GM18861 (cell line): Measurements from ENCODE around the gene MTUS2.

Experiments used
- ATAC-seq: cut with Tn5 transposase; IDR thresholded peaks from one replicate; pipeline ENCODE4 v1.9.1; 2021; ENCODE audit not compliant: unreplicated experiment

Gene MTUS2

DNA sequence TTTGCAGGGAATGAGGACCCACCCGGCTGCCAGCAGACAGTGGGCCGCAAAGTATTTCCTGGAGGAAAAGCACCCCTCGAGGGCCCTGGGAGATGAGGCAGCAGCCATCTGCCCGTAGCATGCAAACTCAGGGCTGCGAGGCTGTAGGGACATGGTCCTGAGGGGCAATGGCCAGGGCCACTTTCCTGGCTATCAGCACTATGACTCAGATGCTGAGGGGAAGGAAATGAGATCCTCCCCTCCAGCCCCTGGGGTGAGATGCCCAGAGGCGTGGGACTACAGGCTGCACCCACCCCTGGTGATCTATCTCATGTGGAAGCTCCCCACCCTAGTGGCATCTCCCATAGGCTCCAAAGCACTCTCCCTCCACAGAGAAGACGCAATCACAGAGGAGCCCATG is 695.2 kb downstream of the MTUS2 start:
- ATAC-seq, result no peak

DNA sequence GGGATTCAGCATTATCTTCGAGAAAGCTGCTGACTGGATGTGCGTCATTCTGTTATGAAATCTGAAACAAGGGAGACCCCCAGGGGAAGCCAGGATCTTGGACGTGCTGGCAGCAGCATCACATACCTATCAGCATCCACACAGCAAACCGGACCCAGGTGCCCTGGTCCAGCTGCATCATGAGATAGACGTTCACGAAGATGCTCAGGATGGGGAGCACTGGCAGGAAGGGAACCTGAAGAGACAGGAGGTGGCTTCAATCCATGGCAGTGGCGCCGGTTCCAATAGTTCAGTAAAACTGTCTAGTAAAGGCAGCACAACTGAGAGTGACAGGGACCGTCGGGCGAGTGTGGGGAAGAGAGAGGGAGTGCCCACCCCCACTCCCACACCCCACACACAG is 695.9 kb downstream of the MTUS2 start:
- ATAC-seq, result no peak

DNA sequence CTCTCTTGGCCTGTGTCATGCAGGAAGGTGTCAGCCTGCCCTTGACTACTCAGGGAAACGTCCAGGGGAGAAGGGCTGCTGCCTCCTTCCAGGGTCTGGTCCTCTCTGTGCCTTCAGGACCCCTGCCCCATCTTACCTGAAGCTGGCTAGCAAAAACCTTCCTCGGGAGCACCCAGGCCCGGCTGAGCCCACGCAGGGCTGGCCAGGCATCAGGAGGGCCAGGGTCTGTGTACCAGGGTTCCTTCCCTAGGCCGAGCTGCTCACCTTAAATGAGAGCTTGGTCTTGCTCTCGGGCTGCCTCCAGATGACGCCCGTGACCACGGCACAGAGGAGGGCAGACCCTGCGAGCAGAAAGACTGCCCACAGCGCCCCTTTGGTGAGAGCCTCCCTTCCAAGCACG is 696.7 kb downstream of the MTUS2 start:
- ATAC-seq, result no peak

DNA sequence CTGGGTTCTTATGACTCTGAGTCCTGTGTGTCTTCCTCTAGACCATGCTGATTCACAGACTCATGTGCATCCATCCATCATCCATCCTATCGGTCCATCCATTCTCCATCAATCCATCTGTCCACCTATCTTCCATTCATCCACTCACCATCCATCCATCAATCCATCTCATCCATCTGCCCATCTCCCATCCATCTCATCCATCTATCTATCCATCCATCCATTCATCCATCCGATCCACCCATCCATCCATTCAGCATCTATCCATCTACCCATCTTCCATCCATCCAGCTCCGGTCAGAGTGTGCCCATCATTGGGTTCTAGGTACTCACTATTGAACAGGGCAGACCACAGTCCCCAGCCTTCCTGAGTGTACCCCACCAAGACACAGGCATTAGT is 699.8 kb downstream of the MTUS2 start:
- no peak for ATAC-seq

DNA sequence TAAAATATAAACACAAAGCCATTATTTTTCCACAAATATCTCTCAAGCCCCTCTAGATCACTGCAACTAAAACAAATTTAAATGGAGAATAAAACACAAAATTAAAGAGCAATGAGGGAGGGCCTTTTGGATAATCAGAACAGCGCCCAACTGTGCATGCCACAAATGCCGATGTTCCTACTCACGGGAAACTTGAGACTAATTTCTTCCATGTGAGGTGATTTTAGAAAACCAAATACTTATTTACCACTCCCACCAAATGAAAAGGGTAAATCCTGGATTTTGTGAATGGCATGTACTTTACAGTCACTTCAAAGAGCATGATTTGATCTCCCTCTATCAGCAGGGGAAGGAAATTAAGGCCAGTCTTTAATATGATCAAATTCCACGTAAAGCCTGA is 700.5 kb downstream of the MTUS2 start:
- no peak for ATAC-seq

DNA sequence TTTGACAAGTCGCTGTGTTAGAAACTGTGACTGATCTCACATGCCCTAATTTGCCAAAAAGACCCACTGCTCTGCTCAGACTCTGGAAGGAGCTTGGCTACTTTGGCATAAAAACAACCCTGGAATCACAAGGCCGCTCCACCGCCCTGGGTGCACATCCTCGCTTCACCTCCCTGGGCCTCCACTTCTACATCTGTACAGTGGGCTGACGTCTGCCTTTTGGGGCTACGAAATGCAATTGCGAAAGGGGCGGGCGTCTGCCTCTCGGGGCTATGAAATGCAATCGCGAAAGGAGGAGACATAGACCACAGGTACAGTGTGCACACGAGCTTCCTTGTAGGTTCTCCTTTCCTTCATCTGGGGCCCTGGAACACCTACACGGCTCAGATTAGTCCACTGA is 701.2 kb downstream of the MTUS2 start:
- ATAC-seq, result no peak

DNA sequence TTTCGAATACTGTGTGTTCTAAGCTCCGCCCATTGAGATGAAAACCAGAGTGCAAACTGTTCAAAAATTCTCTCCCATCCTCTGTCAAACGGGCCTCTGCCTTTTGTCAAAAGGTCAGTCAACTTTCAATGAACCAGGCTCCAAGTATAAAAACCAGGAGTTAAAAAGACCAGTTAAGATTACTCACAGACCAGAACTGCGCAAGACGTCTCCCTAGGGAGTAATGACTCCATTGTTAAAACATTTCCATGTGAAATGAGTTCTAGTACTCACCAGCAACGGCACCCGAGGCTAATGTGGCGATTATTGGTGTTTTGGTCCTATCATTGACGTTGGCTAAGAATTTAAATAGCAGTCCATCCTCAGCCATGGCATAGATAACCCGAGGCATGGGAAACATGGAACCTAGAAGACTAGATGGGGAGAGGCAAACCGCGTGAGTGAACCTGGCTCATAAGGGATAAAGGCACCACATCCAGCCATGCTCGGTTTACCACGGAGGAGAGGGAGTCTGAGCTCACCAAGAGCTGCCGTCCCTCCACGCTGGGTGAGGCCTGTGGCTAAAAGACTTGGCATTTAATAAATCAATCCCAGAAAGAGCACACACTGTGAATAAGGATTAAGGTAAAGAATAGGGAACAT is 702.0 kb downstream of the MTUS2 start:
- ATAC-seq, result no peak

DNA sequence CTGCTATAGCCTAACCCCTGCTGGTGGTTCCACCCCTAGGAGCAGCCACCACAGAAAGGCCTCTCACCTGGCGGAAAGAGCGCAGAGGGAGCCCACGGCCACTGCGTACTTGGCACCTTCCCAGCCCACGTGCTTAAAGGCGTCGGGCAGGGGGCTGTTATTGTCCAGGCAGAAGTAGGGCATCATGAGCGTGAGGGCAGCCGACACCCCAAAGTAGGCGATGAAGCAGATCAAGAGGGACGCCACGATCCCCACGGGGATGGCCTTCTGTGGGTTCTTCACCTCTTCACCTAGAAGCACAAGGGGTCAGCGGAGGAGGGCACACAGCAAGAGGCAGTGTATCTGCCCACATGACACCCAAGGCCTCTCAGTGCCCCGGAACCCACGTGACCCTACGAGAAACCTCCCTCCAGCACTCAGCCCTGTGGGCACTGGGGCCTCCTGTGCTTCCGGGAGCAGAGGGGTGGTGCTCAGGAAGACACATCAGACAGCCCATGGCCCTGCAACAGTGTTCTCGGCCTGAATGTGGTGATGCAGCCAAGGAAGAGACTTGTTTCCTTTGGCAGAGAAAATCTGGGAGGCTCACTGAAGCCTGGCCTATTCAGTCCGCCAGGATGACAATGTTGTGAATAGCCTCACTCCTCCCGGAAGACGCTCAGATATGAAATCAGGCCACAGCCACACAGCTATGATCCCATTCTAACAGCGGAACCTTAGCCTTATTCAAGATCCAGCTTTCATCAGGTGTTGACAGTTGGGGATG is 703.2 kb downstream of the MTUS2 start:
- ATAC-seq, result no peak

DNA sequence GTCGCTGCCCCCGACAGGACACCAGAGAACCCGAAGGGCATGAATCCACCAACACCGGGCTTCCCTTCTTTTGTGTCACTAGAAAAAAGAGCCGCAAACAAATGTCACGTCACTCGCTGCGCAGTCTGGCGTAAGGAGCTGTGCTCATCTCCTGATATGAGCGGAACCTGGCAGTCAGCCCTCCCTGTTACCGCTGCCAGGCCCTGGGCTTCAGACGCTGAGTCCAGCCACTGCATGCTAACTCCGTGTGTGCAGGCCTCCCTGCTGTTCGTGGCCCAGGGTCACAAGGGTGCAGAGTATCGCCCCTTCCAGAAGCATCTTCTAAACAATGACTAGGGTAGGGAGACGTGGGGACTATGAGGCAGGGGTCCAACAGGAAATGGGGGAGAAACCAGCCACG is 704.0 kb downstream of the MTUS2 start:
- ATAC-seq, result no peak

DNA sequence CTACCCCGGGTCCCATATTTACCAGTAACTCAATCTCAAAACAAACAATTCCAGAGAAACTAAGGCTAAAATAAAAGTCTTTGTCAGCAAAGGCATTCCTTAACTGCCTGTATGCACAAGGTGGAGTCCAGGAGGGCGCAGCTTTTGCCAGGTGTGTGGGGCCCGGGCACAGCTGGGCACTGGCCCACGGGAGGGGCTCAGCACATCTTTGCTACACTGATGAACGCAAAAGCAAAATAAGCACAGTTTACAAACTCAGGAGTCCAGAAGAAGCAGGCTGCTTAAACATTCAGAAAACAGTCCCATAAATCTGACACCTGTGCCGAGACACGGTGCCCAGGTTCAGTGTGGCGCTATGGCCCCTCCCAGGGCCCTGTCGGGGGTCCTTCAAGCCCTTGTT is 704.5 kb downstream of the MTUS2 start:
- ATAC-seq, result no peak

DNA sequence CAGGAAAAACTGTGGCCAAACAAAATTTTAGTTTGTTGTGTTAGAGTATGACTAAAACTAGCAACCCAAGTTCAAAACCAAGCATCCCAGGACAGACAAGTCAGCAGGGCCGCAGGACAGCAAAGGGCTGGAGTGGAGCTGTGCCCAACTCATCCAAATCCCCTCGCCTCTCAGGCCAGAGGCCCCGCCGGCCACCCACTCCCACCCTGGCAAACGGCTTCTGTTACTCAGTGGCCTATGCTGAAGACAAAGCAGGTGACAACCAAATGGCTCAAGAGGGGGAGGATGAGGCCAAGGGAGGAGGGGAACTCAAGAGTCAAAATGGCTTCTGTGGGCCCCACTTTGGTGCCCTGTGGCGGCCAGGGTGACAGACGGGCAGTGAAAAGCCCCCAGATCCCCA is 705.6 kb downstream of the MTUS2 start:
- no peak for ATAC-seq

DNA sequence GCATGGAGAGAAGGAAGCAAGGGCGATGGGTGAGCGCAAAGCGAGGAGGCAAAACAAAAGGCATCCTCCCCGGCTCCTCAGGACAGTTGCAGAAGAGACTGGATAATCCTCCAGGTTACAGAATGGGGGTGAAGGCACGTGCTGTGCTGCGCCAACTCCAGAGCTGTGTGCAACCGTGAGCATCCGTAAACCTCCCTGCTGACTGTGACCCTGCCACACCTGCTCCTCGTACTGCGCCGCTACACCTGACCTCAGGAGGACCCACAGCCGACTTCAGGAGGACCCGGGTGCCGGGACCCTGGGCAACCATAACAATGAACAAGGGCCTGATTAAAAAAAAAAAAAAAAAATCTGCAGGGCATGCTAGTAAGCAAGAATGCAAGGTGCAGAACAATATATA is 706.6 kb downstream of the MTUS2 start:
- ATAC-seq, result no peak

DNA sequence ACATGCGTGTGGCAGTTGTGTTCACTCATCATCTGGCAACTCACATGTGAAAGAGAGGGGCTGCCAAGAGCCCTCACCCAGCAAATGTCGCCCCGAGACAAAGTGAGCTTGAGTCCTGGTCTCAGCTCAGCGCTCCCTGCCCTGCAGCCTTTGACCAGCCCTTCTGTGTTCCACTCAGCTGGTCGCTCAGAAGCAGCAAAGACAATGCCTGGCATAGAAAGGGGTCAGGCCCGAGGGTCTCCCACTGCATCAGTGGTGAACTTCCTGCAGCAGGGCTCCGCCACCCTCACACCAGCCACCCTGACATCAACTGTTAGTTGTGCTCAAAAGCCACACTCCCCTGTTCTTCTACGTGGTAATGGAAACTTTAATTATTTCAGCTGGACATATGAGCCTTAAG is 707.4 kb downstream of the MTUS2 start:
- no peak for ATAC-seq

DNA sequence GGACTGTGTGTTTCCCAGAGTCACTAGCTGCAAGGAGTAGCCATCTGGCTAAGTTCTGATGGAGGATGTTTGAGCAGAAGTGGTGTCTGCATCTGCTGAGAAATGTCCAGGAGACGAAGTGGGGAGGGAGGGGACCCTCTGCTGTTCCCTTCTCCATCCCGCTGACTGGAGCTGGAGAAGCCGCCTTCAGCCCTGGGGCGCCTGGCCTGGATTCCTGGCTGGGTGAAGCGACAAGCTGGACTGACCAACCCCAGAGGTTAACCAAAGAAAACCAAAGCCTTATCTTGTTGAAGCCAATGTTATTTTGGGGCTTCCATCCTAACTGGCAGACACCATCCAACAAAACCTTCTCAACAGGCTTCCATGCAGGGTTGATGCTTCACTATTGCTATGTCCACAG is 707.8 kb downstream of the MTUS2 start:
- ATAC-seq, result no peak

DNA sequence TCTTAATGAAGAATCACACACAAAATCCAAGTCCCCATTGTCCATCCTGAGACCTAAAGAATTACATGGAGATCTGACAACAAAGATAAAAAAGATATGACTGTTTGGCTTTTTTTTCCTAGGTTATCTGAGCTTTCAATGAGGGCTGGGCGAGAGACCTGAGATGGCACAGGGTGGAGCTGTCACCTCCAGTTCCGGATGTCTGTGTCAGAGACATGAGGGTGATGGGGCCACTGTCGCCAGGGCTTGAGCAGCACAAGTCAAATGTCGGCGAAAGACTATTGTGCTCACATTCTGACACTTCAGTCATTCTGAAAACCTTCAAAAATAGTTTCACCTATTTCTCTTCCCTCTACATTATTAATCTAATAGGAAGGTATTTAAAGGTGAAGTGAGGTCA is 709.6 kb downstream of the MTUS2 start:
- no peak for ATAC-seq

DNA sequence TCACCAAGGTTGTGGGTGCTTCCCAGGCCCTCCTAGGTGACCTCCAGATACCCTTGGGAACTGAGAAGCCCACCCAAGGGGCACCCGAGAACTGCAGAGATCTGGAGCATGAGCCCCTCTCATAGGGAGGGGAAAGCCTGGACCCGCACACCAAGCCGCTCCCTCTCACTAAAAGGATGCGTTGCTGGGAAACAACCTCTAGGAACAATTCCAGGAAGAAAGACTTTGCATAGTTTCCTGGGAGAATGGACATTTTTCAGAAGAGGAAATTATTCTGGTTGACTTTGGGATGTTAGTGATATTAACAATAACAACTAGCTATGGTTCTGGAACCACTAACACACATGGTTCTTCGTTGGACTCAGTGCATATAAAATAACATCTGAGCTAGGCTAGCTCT is 710.8 kb downstream of the MTUS2 start:
- ATAC-seq, result no peak

DNA sequence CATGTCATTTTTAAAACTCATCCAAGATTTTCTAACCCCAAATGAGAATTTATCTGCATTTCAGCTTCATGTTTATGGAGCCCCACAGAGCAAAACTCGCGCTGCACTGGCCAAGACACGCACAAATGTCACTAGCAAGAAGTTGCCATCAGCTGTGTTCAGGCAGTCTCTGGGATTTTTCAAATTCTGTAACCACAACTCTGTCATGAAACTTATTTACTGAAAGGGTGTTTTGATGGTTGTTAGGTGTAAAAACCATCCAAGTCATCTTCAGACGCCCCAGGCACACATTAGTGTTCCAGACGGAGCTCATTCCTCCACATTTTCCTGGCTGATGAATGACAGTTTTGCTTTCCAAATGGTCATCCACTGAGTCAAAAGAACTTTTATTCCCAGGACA is 712.0 kb downstream of the MTUS2 start:
- no peak for ATAC-seq

DNA sequence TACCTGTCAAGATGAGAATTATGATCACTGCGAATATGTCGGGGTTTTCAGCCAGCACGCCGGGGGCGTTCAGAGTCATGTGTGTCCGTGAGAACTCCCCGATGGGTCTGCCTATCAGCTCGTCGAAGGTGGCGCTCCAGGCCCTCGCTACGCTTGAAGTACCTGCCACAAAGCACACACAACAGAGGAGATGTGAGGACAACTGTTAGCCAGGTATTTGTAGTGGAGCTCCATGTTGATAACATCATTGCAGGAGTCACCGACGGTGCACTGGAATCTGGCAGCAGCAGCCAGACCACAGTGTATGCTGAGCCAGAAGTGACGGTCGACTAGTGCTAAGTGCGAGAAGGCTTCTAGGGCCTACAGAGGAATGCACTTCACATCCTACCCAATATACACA is 712.7 kb downstream of the MTUS2 start:
- ATAC-seq, result no peak

DNA sequence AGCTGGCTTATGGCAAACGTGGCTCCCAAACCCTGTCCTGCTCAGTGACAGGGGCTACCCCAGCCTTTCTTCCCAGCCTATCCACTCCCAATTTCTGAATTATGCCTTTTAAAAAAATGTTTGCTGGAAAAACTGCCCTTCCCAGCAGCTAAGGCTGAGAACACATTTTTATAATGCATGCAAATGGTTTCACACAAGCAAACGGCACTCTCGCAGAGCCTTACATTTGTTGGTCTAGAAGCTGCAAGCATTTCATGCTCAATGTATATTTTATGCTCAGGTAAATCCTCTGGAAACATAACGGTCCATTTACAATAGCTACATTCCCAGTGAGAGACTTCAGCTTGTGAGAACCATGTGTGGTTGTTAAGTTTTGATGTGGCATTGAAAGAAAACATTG is 713.9 kb downstream of the MTUS2 start:
- ATAC-seq, result no peak

DNA sequence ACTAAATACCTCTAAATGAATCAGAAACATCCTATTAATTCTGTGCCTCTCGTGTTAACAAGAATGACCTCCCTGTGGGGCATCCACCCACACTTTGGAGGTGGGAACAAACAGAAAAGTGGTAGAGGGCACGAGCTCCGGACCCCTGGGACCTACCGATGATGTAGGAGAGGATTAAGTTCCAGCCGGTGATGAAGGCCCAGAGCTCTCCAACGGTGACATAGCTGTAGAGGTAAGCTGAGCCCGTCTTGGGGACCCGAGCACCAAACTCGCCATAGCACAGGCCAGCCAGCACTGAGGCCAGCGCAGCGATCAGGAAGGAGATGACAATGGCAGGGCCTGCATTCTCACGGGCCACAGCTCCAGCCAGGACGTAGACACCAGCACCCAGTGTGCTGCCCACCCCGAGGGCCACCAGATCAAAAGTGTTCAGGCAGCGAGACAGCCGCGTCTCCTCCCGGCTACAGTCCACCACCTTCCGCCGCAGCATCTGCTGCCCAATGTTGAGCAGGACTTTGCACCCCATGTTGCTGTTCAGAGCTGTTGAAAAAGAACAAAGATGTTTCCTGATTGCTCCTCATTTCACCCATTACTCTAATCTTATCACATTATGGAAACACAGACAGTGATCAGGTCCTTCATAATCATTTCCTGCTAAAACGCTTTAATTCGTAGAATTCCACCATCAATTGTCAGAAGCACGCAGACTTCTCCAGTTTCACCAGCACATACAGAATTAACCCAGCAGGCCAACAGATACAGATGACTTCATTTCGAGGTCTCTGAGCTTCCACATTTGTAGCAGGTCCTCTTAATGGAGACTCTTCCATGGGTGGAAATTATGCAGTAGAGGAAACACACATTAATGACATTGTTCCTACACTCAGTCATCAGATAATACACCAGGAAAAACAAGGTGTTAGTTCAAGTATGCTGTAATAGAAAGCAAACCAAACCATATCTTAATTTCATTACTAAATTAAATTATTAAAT is 715.8 kb downstream of the MTUS2 start:
- ATAC-seq, result no peak

DNA sequence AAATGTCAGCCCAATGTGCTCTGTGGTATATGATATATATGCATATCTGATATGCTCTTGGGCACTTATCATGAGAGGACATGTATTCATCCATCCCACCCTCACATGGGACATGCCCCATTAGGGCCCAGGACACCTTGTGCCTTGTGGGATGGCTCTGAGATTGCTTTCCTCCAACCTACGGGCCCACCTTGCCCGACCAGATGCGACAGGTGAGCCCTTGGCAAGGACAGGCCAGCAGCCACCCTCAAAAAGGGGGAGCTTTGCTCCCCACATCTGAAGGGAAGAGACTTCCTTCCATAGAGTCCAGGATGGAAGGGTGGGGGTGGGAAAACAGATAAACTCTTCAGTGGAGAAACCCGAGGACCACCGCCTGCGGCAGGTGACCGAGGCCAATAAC is 716.7 kb downstream of the MTUS2 start:
- no peak for ATAC-seq
